ENCODE results near the gene WNT3. TPM values are rescaled to one million over a fixed set of nuclear protein-coding genes. Genes with fewer than 3 reads are reported as not detected.

The WNT3 gene
- total and polyA plus RNA-seq, 2 experiments from 2014 or later: 2.7 to 3.4 TPM

DNA sequence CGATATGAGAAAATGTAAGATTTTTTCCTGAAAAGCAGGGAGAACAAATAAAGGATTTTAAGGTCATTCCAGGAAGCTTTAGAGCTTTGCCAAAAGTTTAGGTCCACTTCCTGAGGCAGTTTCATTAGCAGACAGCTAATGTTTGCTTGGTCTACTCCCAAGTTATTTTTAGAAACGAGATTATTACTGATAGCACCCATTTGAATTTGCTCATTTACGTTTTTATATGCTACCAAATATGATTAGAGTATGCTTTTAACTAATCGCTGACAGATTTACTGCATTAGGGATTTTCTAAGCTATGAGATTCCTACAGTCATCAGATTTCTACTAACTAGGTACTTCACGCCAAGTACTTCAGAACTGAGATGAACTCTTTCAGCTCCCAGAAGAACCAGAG, 98.1 kb downstream of the WNT3 start (continued):
- TF ChIP-seq, protein P1, sequence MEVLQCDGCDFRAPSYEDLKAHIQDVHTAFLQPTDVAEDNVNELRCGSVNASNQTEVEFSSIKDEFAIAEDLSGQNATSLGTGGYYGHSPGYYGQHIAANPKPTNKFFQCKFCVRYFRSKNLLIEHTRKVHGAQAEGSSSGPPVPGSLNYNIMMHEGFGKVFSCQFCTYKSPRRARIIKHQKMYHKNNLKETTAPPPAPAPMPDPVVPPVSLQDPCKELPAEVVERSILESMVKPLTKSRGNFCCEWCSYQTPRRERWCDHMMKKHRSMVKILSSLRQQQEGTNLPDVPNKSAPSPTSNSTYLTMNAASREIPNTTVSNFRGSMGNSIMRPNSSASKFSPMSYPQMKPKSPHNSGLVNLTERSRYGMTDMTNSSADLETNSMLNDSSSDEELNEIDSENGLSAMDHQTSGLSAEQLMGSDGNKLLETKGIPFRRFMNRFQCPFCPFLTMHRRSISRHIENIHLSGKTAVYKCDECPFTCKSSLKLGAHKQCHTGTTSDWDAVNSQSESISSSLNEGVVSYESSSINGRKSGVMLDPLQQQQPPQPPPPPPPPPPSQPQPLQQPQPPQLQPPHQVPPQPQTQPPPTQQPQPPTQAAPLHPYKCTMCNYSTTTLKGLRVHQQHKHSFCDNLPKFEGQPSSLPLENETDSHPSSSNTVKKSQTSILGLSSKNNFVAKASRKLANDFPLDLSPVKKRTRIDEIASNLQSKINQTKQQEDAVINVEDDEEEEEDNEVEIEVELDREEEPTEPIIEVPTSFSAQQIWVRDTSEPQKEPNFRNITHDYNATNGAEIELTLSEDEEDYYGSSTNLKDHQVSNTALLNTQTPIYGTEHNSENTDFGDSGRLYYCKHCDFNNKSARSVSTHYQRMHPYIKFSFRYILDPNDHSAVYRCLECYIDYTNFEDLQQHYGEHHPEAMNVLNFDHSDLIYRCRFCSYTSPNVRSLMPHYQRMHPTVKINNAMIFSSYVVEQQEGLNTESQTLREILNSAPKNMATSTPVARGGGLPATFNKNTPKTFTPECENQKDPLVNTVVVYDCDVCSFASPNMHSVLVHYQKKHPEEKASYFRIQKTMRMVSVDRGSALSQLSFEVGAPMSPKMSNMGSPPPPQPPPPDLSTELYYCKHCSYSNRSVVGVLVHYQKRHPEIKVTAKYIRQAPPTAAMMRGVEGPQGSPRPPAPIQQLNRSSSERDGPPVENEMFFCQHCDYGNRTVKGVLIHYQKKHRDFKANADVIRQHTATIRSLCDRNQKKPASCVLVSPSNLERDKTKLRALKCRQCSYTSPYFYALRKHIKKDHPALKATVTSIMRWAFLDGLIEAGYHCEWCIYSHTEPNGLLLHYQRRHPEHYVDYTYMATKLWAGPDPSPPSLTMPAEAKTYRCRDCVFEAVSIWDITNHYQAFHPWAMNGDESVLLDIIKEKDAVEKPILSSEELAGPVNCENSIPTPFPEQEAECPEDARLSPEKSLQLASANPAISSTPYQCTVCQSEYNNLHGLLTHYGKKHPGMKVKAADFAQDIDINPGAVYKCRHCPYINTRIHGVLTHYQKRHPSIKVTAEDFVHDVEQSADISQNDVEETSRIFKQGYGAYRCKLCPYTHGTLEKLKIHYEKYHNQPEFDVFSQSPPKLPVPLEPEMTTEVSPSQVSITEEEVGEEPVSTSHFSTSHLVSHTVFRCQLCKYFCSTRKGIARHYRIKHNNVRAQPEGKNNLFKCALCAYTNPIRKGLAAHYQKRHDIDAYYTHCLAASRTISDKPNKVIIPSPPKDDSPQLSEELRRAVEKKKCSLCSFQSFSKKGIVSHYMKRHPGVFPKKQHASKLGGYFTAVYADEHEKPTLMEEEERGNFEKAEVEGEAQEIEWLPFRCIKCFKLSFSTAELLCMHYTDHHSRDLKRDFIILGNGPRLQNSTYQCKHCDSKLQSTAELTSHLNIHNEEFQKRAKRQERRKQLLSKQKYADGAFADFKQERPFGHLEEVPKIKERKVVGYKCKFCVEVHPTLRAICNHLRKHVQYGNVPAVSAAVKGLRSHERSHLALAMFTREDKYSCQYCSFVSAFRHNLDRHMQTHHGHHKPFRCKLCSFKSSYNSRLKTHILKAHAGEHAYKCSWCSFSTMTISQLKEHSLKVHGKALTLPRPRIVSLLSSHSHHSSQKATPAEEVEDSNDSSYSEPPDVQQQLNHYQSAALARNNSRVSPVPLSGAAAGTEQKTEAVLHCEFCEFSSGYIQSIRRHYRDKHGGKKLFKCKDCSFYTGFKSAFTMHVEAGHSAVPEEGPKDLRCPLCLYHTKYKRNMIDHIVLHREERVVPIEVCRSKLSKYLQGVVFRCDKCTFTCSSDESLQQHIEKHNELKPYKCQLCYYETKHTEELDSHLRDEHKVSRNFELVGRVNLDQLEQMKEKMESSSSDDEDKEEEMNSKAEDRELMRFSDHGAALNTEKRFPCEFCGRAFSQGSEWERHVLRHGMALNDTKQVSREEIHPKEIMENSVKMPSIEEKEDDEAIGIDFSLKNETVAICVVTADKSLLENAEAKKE (CRISPR knock-in tag; IDR thresholded peaks at IDR 0.05): no peak
- TF ChIP-seq, protein P2, sequence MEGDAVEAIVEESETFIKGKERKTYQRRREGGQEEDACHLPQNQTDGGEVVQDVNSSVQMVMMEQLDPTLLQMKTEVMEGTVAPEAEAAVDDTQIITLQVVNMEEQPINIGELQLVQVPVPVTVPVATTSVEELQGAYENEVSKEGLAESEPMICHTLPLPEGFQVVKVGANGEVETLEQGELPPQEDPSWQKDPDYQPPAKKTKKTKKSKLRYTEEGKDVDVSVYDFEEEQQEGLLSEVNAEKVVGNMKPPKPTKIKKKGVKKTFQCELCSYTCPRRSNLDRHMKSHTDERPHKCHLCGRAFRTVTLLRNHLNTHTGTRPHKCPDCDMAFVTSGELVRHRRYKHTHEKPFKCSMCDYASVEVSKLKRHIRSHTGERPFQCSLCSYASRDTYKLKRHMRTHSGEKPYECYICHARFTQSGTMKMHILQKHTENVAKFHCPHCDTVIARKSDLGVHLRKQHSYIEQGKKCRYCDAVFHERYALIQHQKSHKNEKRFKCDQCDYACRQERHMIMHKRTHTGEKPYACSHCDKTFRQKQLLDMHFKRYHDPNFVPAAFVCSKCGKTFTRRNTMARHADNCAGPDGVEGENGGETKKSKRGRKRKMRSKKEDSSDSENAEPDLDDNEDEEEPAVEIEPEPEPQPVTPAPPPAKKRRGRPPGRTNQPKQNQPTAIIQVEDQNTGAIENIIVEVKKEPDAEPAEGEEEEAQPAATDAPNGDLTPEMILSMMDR (conservative IDR thresholded peaks at IDR 0.05; ENCODE audit: low read depth in 2 of 2): no peak
- TF ChIP-seq JUNB (IDR thresholded peaks at IDR 0.05; ENCODE audit: unreplicated experiment) (no peak), NANOG (IDR thresholded peaks at IDR 0.05; ENCODE audit: borderline replicate concordance) (no peak), EZH2phosphoT487 (IDR thresholded peaks at IDR 0.05; ENCODE audit: unreplicated experiment) (no peak)

- no peaks in the 10 kb centered on the region for H3K36me3 Mint-ChIP-seq (ENCODE audit: low read depth)
- Histone ChIP-seq H3K4me1 (ENCODE audit: insufficient read depth) (no peaks in the 10 kb centered on the region), H3K4me2 (no peak overlapping the region), H3K27me3 (ENCODE audit: insufficient read depth) (no peaks in the 10 kb centered on the region), H3K4me3 (no peak overlapping the region), H3K36me3 (ENCODE audit: insufficient read depth) (no peaks in the 10 kb centered on the region), H4K20me1 (replicated peaks; ENCODE audit: insufficient read depth) (no peaks in the 10 kb centered on the region), H3K79me2 (replicated peaks; ENCODE audit: insufficient read depth) (no peaks in the 10 kb centered on the region), H3F3A (replicated peaks; ENCODE audit: low read depth) (no peaks in the 10 kb centered on the region), H3K9me2 (ENCODE audit: insufficient read depth) (no peaks in the 10 kb centered on the region), H3K27ac (ENCODE audit: low read depth) (no peak overlapping the region), H2AFZ (no peak overlapping the region)
- no peak for TF ChIP-seq JUNB (IDR thresholded peaks at IDR 0.05; ENCODE audit: unreplicated experiment)
- no peak for TF ChIP-seq STAT1 (IDR thresholded peaks at IDR 0.05; ENCODE audit: unreplicated experiment)
- no peak for TF ChIP-seq NANOG (IDR thresholded peaks at IDR 0.05; ENCODE audit: borderline replicate concordance)
- TF ChIP-seq, protein P3, sequence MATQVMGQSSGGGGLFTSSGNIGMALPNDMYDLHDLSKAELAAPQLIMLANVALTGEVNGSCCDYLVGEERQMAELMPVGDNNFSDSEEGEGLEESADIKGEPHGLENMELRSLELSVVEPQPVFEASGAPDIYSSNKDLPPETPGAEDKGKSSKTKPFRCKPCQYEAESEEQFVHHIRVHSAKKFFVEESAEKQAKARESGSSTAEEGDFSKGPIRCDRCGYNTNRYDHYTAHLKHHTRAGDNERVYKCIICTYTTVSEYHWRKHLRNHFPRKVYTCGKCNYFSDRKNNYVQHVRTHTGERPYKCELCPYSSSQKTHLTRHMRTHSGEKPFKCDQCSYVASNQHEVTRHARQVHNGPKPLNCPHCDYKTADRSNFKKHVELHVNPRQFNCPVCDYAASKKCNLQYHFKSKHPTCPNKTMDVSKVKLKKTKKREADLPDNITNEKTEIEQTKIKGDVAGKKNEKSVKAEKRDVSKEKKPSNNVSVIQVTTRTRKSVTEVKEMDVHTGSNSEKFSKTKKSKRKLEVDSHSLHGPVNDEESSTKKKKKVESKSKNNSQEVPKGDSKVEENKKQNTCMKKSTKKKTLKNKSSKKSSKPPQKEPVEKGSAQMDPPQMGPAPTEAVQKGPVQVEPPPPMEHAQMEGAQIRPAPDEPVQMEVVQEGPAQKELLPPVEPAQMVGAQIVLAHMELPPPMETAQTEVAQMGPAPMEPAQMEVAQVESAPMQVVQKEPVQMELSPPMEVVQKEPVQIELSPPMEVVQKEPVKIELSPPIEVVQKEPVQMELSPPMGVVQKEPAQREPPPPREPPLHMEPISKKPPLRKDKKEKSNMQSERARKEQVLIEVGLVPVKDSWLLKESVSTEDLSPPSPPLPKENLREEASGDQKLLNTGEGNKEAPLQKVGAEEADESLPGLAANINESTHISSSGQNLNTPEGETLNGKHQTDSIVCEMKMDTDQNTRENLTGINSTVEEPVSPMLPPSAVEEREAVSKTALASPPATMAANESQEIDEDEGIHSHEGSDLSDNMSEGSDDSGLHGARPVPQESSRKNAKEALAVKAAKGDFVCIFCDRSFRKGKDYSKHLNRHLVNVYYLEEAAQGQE (IDR thresholded peaks at IDR 0.05; ENCODE audit: unreplicated experiment): no peak
- no peak for TF ChIP-seq ZNF331 (CRISPR knock-in tag; IDR thresholded peaks at IDR 0.05; ENCODE audit: low read depth)
- TF ChIP-seq CREB1 (CRISPR knock-in tag; IDR thresholded peaks at IDR 0.05; ENCODE audit: low read depth): no peak
- H3K27me3 Mint-ChIP-seq (ENCODE audit: insufficient read depth, low read depth, poor library complexity): no peaks in the 10 kb centered on the region
- no peak overlapping the region for H3K4me3 Mint-ChIP-seq
- no peak overlapping the region for H3K27ac Mint-ChIP-seq
- ATAC-seq (no peak), DNase-seq (ENCODE audit: low spot score) (no peak)
- H3K4me1 Mint-ChIP-seq: peaks cover 2% of the 10 kb centered on the region; the same call in 2 of the 3 replicates
- no peaks in the 10 kb centered on the region for H3K9me3 Mint-ChIP-seq
Observed at GRCh38 chr17:46719891-46720290, 98.6 kb downstream of the WNT3 start.
